Effector CD4-positive, alpha-beta T cell (primary cell): ENCODE measurements around the gene GNA12.

Experiments used
- DNase-seq: peaks from one replicate; pipeline ENCODE4 v3.0.0-alpha.2; 2020

Gene GNA12

DNA sequence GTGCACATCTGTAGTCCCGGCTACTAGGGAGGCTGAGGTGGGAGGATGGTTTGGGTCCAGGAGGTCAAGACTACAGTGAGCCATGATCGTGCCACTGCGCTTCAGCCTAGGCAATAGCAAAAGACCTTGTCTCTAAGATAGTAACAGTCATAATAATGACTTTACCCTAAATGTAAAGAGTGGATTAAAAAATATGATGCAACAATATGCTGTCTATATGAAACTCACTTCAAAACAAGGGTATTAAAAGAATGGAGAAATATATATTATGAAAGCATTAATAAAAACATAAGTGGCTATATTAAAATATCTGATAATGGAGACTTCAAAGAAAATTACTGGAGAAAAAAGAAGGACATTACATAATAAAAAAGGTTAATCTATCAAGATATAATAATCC lies 5.7 kb downstream of the GNA12 start:
- DNase-seq = no peak

DNA sequence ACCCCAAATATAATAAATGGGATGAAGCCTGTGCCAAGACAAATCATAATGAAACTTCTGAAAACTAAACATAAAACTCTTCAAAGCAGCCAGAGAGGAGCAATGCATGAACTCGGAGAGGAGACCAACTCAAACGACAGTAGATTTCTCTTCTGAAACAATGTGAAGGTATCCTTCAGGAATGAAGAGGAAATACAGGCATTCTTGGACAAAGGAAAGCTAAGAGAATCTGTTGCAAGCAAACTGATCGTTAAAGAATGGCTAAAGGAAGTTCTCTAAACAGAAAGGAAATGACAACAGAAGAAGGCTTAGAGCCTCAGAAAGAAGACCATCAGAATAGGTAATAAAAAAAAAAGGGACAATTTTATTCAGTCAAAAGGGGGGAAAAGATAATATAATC lies 6.6 kb downstream of the GNA12 start:
- DNase-seq = no peak

DNA sequence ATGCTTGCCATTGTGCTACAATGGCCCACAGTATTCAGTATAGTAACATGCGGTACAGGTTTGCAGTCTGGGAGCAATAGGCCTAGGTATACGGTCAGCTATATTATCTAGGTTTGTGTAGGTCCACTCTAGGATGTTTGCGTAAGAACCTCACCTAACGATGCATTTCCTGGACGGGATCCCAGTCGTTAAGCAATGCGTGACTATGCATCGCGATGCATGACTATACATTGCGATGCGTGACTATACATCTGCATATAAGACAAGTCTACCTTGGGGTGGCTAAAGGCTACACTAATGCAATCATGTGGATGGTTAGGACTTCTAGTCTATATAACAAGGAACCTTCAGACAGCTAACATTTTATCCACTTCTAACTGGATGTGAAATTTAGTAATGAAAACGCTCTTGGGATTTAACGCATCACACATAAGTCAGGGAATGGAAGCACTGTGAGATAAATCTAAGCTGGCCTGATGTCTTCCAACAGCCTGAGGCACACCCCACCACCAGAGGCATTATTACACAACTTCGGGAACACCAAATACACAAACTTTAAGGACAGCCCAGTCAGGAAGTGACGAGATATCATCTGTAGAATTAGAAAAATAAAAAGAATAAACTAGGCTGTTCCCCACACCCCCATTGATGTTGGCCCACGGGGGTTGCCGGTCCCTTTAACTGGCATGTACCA lies 9.2 kb downstream of the GNA12 start:
- no peak for DNase-seq

DNA sequence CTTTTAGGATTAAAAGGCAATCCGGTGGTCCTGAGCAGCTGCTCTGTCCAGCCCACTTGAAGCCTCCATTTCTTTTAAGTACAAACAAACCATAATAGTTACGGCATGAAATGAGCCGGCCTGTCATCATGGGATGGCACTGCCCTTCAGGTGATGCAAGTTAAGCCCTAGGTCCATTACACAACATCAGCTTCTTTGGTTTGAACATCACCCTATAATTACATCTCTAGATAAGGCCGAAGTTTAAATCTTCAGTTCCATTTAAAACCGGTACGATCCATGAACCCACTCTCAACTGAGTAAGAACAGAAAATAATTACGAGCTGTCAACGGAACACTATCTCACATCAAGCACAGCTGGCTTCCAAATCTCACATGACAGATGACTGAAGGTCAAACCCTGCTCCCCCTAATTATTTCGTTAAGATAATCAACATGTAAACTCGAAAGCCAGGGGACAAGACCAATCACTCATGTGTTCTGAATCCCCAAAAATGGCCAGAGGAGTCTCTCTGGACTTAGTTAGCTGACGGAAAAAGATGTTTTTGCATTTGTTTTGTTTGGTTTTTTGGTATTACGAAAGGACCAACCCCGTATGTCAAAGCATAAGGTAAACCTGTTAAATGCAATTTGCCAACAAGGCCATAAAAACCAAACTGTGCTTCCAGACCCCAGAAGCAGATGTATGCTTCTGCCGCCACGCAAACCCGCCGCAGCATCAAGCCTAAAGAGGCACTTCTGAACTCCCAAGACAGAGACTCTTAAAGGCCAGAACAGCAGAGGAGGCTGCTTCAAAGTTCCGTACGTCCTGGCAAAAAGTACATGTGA lies 10.8 kb downstream of the GNA12 start:
- DNase-seq = no peak

DNA sequence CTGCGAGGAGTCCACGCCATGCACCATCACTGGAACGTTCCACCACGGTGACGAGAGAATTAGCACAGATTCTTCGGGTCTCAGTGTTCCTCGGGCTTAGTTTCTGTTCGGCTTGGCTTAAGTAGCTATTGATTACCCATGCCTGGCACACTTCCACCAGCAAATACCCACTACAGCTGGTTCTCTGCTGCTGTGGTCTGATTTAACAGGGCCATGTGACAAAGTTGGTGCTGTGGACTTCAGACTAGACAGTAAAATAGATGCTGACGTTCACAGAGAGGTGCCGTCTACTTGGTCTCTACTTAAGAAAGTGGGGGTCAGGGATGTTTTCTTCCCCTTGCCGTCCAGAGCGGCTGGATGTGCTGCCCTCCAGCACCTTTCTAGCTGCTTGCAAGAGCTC lies 11.6 kb downstream of the GNA12 start:
- DNase-seq = no peak

DNA sequence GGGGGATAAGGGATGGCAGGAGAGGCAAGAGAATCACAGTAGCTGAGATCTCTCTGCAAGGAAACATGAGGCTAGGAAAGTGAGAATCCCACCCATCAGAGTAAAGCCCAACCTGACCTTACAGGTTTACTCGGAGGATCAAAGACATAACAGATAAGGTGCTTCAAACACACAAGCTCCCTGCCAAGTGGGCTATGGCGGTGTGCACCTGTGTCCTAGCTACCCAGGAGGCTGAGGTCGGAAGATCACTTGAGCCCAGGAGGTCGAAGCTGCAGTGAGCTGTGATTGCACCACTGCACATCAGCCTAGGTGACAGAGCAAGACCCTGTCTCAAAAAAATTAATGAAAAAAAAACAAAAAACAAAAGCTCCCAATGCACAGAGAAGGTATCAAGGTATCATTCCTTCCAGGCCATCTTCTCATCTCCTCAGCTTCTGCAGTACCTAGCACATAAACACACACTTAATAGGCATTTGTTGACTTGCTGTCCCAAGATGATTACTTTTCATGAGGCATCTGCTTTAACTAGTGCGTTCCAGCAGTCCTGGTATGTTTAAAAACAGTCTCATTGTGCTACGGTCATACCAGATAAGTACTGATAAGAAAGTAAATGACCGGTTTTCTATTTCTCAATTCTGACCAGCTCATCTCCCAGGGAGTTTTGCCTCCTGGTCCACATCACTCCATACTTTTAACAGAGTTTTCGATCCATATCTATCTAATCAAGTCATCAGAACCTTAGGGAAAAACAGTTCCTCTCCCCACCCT lies 13.3 kb downstream of the GNA12 start:
- DNase-seq = no peak

DNA sequence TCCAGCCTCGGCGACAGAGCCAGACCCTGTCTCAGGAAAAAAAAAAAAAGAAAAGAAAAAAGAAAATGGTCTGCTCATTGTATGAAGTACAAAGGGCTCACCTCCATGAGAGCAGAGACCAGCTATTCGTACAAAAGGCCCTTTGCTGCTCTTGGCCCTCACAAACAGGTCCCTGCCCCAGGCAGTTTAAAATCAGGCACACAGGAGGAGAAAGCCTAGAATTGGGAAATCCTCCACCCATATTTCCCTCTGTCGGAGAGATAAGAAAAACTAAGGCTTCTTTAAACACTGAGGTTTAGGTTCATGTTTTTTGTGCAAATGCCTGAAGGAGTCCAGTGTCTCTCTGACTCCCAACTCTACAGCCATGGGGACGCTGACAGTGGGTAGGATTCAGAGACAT lies 15.1 kb downstream of the GNA12 start:
- no peak for DNase-seq

DNA sequence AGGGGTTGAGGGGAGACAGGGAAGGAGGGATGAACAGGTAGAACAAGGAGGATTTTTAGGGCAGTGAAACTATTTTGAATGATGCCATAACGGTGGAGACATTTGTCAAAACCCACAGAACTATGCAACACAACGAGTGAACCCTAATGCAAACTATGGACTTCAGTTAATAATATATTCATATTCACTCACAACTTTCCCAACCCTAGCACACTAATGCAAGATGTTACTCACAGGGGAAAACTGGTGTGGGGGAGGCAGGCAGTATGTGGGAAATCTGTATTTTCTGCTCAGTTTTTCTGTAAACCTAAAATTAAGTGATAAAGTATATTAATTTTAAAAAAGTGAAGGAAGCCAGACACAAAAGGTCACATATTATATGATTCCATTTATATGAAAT lies 17.3 kb downstream of the GNA12 start:
- DNase-seq = no peak

DNA sequence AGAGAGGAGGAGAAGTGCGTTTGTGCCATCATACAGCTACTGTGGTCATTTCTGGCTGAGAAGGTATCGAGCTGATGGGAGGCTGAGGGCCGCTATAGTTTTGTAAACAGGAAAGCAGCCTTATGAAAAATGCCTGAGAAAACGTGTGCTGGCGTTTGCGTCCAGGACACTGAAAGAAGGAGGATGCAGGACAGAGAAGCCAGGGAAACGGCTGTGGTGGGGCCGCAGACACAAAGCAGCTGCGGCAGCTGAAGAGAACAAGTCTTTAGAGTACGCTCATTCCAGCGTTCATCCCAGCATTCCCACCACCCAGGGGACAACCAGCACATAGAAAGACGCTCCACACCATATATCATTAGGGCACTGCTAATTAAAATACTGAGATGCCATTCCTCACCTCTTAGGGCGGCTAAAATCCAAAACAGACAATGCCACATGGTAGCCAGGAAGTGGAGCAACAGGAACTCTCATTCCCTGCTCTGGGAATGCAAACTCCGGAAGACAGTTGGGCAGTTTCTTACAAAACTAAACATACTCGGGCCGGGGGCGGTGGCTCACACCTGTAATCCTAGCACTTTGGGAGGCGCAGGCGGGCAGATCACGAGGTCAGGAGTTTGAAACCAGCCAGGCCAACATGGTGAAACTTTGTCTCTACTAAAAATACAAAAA lies 18.4 kb downstream of the GNA12 start:
- no peak for DNase-seq

DNA sequence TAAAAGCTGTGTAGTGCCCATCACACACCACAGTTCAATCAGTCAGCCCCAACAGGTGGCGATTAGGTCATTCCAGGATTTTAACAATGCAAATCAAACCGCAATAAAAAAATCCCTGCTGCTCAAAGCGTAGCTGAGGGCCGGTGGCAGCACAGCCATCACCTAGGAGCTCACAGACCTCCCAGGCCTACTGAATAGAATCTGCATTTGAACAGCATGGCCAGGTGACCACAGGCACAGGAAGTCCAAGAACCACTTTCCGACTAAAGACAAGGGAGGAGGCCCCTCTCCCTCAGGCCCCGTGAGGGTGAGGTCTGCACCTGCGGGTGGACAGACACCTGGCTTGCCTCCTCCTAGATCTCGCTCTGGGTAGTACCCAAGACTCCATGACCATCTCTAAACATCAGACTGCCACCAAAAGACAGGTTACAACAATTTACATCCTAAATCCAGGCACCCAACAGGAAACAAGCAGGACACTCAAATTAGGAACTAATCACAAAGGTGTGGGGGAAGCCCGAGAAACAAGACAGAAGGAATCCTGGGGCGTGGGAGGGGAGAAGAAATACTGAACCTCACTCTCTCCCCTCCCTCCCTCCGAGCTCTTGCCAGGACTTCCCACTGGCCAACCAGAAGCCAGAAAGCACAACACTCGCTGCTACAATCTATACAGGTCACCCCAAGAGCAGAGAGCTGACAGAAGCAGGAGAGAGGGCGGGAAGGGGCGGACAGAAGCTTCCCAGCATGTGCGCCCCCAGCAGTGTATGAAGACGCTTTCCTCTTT lies 19.2 kb downstream of the GNA12 start:
- no peak for DNase-seq

DNA sequence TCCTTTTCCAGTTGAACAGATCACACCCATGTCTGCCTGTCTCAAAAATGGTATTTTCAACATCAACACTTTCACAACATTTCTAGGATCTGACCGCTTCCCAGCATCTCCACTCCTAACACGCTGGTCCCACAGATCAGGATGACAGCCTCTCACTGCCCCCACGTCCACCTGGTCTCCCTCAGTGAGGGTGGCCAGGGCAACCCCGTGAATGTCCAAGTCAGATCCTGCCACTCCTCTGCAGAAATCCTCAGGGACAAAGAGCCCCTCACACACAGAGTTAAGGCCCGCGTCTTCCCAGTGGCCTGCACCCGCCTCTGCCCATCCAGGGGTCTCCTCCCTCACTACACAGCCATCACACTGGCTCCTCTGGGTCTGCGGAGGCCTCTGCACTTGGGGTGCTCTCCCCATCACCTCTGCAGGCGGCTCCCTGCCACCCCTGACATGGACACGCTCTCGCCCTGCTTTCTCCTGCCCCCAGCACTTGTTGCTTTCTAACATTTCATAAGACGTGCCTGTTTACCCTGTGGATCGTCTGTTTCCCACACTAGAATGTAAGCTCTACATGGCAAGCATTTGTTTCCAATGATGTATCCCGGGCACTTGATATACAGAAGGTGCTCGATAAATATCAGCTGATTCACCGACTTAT lies 20.0 kb downstream of the GNA12 start:
- no peak for DNase-seq

DNA sequence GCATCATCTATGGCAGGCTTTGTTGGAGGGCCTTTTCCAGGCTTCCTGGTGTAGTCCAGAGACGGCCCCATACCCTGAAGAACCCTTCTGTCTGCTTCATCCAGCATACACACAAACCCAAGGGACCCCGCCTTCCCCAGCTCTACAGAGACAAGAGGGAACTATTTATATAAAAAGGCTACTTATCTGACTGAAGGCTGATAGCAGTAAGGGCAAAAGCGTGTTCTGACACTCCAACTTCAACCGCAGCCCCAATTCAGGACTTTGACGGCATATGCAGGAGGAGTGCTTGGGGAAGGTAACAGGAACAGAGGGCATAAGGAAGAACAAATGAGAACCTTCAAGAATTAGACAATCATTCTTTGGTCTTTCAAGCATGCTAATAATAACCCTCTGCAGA lies 21.0 kb downstream of the GNA12 start:
- DNase-seq = no peak

DNA sequence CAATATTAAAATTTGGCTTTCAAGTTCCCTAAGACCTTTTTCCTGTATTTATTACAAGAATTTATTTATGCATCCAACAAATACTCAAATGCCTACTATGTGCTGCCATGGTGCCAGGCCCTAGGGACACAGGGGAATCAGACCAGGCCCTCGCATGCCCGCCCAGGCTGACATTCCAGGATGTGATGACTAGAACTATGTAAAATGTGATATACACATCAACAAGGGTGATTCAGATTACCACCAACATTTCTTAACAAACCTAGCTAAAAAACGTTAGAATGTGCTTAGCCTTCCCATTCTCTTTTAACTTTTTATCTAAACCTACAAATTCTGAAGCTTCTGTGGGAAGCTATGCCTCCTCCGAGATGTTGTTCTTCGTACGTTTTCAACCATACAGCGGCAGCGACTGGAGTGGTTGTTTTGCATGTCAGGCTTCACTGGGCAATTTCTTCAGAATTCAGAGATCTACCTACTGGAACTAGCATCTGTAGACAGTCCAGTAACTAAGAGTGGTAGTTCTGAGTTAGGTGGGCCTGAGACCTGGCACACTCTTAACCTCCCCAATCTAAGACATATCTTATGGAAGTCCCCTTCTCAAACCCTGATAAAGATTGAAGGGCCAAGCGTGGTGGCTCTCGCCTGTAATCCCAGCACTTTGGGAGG lies 22.1 kb downstream of the GNA12 start:
- DNase-seq = no peak

DNA sequence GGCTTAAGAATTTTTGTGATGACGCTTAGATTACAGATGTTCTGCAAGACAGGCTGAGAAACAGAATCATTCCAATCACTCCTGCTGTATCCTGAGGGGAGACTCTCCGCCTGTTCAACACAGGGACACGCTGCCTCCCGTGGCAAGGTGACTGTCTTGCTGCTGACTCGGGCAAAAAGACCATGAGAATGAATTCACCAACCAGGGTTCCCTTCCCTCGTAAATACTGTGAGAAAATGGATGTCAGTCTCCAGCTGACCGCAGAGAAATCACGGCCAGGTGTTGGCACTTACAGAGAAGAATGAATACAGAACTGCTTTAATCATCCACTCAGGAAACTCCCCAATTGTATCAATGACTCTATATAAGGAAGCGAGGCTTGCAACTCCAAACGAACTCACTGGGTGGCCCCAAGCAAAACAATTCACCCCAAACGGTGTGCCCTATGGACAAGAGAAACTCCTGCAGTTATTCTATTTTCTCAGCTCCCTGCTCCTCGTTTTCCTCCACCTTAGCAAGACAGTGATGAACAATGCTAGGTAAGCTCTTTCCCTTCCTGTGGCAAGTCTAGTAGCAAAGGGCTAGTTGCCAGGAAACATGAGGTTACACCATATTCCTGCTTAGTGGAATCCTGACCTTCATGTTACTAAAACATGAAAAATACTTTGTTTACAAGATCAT lies 22.8 kb downstream of the GNA12 start:
- DNase-seq = no peak

DNA sequence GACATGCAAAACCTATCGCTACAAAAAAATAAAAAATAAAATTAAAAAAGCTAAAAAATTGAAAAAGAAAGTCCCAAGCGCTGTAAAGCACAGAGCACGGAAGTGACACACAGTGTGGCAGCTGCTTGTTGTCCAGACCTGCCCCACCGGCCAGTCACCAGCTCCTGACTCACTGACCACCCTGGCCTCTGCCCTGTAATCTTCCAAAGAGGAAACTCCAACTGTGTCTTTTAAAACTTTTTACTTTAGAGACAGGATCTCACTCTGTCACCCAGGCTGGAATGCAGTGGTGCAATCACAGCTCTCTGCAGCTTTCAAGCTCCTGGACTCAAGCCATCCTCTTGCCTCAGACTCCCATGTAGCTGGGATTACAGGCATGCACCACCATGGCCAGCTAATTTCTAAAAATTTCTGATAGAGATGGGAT lies 23.6 kb downstream of the GNA12 start:
- no peak for DNase-seq

DNA sequence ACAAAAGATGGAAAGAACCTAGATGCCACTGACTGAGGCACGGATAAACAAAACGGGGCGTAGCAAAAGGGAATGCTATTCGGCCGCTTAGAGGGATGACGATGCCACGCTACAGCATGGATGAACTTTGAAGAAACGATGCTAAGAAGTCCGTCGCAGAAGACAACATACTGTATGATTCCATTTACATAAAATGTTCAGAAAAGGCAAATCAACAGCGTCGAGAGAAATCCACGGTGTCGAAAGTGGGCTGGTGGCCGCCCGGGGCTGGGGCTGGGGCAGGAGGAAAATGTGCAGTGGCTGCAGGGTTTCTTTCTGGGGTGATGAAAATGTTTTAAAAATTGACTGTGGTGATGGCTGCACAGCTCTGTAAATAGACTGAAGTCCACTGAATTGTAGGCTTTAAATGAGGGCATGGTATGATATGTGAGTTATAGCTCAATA lies 24.1 kb downstream of the GNA12 start:
- DNase-seq = no peak

DNA sequence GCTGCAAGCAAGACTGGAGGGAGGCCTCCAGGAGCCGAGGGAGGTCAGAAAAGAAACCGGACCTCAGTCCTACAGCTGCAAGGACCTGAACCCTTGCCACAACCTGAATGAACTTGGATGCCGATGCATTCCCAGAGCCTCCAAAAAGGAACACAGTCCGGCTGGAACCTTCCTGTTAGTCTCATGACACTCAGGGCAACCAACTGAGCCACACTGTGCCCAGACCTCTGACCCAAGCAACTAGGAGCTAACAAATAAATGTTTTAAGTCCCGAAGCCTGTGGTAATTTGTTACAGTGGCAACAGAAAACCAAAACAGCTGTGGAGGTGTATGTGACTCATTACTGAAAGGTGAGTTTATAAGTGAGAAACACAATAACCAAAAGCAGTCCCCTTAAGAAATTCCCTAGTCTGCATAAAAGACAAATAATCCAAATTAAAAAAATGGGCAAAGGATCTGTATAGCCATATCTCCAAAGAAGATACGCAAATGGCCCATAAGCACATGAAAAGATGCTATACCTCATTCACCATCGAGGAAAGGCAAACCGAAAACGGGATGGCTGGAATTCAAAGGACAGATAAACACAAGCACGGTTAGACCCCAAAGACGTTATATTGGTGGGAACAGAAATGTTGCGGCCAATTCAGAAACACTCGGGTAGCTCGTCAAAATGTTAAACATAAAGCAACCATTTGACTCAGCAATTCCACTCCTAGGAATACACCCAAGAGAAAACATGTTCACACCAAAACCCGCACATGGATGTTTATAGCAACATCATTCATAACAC lies 24.8 kb downstream of the GNA12 start:
- DNase-seq = no peak

DNA sequence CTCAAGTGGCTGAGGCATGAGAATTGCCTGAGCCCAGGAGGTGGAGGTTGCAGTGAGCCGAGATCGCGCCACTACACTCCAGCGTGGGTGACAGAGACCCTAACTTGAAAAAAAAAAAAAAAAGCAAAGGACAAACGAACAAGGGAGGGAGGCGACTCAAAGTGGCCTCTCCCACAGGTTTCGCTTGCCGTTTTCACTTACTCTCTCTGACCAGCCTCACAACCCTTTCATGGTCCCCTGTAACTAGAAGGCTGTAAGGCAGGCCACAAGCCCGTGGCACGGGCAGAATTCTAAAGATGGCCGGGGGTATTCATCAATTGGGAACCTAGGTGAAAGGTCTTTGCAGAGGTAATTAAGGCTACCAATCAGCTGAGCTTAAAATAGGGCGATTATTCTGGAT lies 25.5 kb downstream of the GNA12 start:
- no peak for DNase-seq

DNA sequence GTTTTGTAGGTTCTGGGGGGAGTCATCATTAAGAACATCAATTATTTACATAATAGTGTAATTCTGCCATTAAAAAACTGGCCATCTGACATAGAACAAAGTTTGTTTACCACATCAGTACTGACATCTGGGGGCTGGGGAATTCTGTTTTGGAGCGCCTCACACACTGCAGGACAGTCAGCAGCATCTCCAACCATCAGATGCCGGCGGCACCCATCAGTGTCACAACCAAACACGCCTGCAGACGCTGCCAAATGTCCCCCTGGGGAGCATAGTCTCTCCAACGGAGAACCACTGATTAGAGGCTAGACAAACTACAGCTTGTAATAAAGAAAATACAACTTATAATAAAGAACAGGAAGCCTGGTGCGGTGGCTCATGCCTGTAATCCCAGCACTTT lies 26.0 kb downstream of the GNA12 start:
- no peak for DNase-seq

DNA sequence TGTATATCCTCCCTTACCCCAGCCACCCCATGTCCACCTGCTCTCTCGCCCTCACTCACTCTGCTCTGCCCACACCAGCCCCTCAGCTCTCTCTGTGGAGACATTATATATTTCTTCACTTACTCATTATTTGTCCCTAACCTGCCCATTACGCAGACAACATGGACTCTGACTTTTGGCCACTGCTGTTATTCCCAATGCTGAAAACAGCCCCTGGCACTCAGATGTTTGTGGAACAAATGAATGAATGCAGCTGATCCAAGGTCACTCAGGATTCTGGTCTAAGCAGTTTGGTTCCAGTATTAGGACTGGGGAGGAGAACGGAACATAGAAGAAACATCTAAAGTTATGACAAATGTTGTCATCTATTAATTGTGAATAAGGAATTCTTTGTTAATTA lies 26.7 kb downstream of the GNA12 start:
- DNase-seq = no peak
